ENCODE results near the gene OR51B2. TPM values are rescaled to one million over a fixed set of nuclear protein-coding genes. Genes with fewer than 3 reads are reported as not detected.

OR51B2 gene
- total RNA-seq, 4 donors from 2014 or later = not detected

DNA sequence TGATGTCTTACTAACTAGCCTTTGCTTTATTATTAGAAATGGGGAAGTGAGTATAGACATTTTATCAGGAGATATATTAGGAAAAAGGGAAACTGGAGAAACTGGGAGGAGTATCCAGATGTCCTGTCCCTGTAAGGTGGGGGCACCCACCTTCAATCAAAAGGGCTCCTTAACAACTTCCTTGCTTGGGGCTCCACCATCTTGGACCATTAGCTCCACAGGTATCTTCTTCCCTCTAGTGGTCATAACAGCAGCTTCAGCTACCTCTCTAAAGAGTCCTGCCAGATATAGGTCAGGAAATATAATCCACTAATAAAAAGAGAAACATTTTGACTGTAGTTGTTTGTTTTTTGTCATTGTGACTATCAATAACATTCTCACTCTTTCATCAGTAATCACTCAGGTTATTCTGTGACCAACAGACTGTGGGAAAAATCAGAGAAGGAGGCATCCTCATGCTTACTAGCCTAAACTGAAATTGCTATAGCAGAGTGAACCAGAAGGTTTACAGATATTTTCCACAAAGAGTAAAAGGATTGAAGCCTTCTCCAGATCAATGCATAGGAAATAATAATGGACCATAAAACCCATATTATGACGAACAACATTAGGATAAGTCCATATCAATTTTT is 32.8 kb downstream of the OR51B2 start:
- TF ChIP-seq POLR2A (IDR thresholded peaks at IDR 0.05) = no peak
- TF ChIP-seq CTCF (IDR thresholded peaks at IDR 0.05) = no peak
- 68 to 76% methylated on average over 1 of the region's 1 CpG for WGBS, 2 donors

GRCh38 chr11:5290106-5290505 is 34.0 kb downstream of the OR51B2 start:
- H3K4me3 ChIP-seq (ENCODE audit: low read depth, poor library complexity, severe bottlenecking) = no peak overlapping the region
- TF ChIP-seq POLR2A (IDR thresholded peaks at IDR 0.05) = no peak
- TF ChIP-seq CTCF (IDR thresholded peaks at IDR 0.05) = no peak
- 91 to 92% methylated on average over 1 of the region's 1 CpG for WGBS, 2 donors
- intact Hi-C loops (cut with DNase I; ENCODE audit: low total_unique reads) = no loop called here
- no peak for DNase-seq (ENCODE audit: low spot score in 2 of 2)

More for the DNA sequence above, 32.8 kb downstream of the OR51B2 start:
- intact Hi-C loops (cut with DNase I; ENCODE audit: low total_unique reads) = no loop called here
- DNase-seq (ENCODE audit: low spot score in 2 of 2) = no peak
- H3K4me3 ChIP-seq (ENCODE audit: low read depth, poor library complexity, severe bottlenecking) = no peak overlapping the region

- no peak overlapping the region for H3K4me3 ChIP-seq (ENCODE audit: low read depth, poor library complexity, severe bottlenecking)
- DNase-seq (ENCODE audit: low spot score in 2 of 2) = no peak
- intact Hi-C loops (cut with DNase I; ENCODE audit: low total_unique reads) = loop anchor here (1.0 kb wide), 1 partner anchor 20 kb away; no protein-coding TSS in a partner anchor
- TF ChIP-seq CTCF (IDR thresholded peaks at IDR 0.05) = no peak
- TF ChIP-seq POLR2A (IDR thresholded peaks at IDR 0.05) = no peak
These were observed 34.4 kb downstream of the OR51B2 start for GRCh38 chr11:5289696-5290095.

DNA sequence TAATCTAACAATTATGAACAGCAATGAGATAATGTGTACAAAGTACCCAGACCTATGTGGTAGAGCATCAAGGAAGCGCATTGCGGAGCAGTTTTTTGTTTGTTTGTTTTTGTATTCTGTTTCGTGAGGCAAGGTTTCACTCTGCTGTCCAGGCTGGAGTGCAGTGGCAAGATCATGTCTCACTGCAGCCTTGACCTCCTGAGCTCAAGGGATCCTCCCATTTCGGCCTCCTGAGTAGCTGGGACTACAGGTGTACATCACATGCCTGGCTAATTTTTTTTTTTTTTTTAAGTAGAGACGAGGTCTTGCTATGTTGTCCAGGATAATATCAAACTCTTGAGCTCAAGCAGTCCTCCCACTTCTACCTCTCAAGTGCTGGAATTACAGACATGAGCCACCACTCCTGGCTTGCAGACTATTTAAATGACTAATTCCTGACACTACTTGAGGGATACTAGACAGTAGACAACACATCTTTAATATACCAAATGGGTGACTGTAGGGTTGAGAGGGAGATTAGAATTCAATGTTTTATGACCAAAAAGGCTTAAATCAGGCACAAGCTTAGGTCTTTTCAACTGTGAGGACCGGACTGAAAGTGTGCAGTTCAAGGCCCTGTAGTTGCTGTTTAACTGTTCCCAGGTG is 35.1 kb downstream of the OR51B2 start:
- H3K4me3 ChIP-seq (ENCODE audit: low read depth, poor library complexity, severe bottlenecking) = no peak overlapping the region
- TF ChIP-seq CTCF (IDR thresholded peaks at IDR 0.05) = no peak
- TF ChIP-seq POLR2A (IDR thresholded peaks at IDR 0.05) = no peak
- WGBS, 2 donors = 78 to 84% methylated on average over 6 of the region's 6 CpGs
- intact Hi-C loops (cut with DNase I; ENCODE audit: low total_unique reads) = loop anchor here (1.0 kb wide), 1 partner anchor 20 kb away; no protein-coding TSS in a partner anchor
- DNase-seq (ENCODE audit: low spot score in 2 of 2) = no peak

- no peak for DNase-seq (ENCODE audit: low spot score in 2 of 2)
- TF ChIP-seq POLR2A (IDR thresholded peaks at IDR 0.05) (no peak), CTCF (IDR thresholded peaks at IDR 0.05) (no peak)
- intact Hi-C loops (cut with DNase I; ENCODE audit: low total_unique reads) = no loop called here
- H3K4me3 ChIP-seq (ENCODE audit: low read depth, poor library complexity, severe bottlenecking) = no peak overlapping the region
- WGBS, 2 donors = 77 to 79% methylated on average over 7 of the region's 7 CpGs
These were observed 35.8 kb downstream of the OR51B2 start for GRCh38 chr11:5288108-5288905.
